H9 (cell line): ENCODE results near the gene ALOX12B. TPM values are rescaled to one million over a fixed set of nuclear protein-coding genes. Genes with fewer than 3 reads are reported as not detected.

ENCODE experiments used
- DNase-seq: peaks from one replicate; pipeline ENCODE4 v3.0.0-alpha.2; 2017
- H2AFZ ChIP-seq: one replicate; pipeline ENCODE4 v1.6.1; 2013; ENCODE audit warnings: mild to moderate bottlenecking, low read length, control low read depth, moderate library complexity
- H2AK5ac ChIP-seq: 2 replicates; pipeline ENCODE4 v1.6.1; 2013; ENCODE audit warnings: low read length, control low read depth, mixed read lengths; ENCODE audit not compliant: insufficient read length
- H2BK120ac ChIP-seq: one replicate; pipeline ENCODE4 v1.6.1; 2013; ENCODE audit warnings: low read depth, mild to moderate bottlenecking, low read length, control low read depth, inconsistent platforms; ENCODE audit not compliant: poor library complexity, severe bottlenecking
- H2BK12ac ChIP-seq: 2 replicates; pipeline ENCODE4 v1.6.1; 2013; ENCODE audit warnings: low read length, control low read depth, mixed read lengths, low read depth; ENCODE audit not compliant: insufficient read length
- H2BK15ac ChIP-seq: 2 replicates; pipeline ENCODE4 v1.6.1; 2013; ENCODE audit warnings: low read depth, low read length, control low read depth
- H2BK20ac ChIP-seq: one replicate; pipeline ENCODE4 v1.6.1; 2013; ENCODE audit warnings: low read depth, mild to moderate bottlenecking, low read length, control low read depth, inconsistent platforms; ENCODE audit not compliant: poor library complexity, severe bottlenecking
- H2BK5ac ChIP-seq: 2 replicates; pipeline ENCODE4 v1.6.1; 2013; ENCODE audit warnings: low read length, control low read depth, mixed read lengths; ENCODE audit not compliant: insufficient read length
- H3K14ac ChIP-seq: 2 replicates; pipeline ENCODE4 v1.6.1; 2013; ENCODE audit warnings: low read length, control low read depth; ENCODE audit not compliant: insufficient read depth
- H3K18ac ChIP-seq: 2 replicates; pipeline ENCODE4 v1.6.1; 2013; ENCODE audit warnings: low read depth, mild to moderate bottlenecking, mixed read lengths, low read length, control low read depth; ENCODE audit not compliant: insufficient read length
- H3K23ac ChIP-seq: 2 replicates; pipeline ENCODE4 v1.6.1; 2013; ENCODE audit warnings: low read length, control low read depth, mixed read lengths, low read depth; ENCODE audit not compliant: insufficient read length
- H3K23me2 ChIP-seq: 2 replicates; pipeline ENCODE4 v1.6.1; 2013; ENCODE audit warnings: low read depth, mild to moderate bottlenecking, mixed read lengths, low read length, control low read depth; ENCODE audit not compliant: insufficient read length, poor library complexity, severe bottlenecking
- H3K27ac ChIP-seq: 2 replicates; pipeline ENCODE4 v1.5.1; 2013; ENCODE audit warnings: low read length, control low read depth, mixed read lengths, low read depth; ENCODE audit not compliant: insufficient read length
- H3K27me3 ChIP-seq: 2 replicates; pipeline ENCODE4 v1.6.1; 2013; ENCODE audit warnings: low read length, control low read depth, inconsistent platforms; ENCODE audit not compliant: insufficient read depth
- H3K4ac ChIP-seq: 2 replicates; pipeline ENCODE4 v1.6.1; 2013; ENCODE audit warnings: low read depth, mild to moderate bottlenecking, control low read depth, inconsistent platforms, low read length, moderate library complexity
- H3K4me1 ChIP-seq: 2 replicates; pipeline ENCODE4 v1.6.1; 2013; ENCODE audit warnings: low read length, control low read depth, inconsistent platforms; ENCODE audit not compliant: insufficient read depth
- H3K4me2 ChIP-seq: 2 replicates; pipeline ENCODE4 v1.6.1; 2013; ENCODE audit warnings: low read length, control low read depth, mixed read lengths; ENCODE audit not compliant: insufficient read length, insufficient read depth
- H3K56ac ChIP-seq: 2 replicates; pipeline ENCODE4 v1.6.1; 2013; ENCODE audit warnings: low read depth, mild to moderate bottlenecking, mixed read lengths, low read length, control low read depth; ENCODE audit not compliant: insufficient read length
- H3K79me1 ChIP-seq: 2 replicates; pipeline ENCODE4 v1.6.1; 2013; ENCODE audit warnings: low read depth, mild to moderate bottlenecking, moderate library complexity, low read length, control low read depth, inconsistent platforms; ENCODE audit not compliant: insufficient read depth, poor library complexity, severe bottlenecking
- H3K79me2 ChIP-seq: 2 replicates; pipeline ENCODE4 v1.6.1; 2013; ENCODE audit warnings: low read length, control low read depth, inconsistent platforms; ENCODE audit not compliant: insufficient read depth
- H3K9ac ChIP-seq: 2 replicates; pipeline ENCODE4 v1.6.1; 2013; ENCODE audit warnings: low read length, control low read depth, mixed read lengths; ENCODE audit not compliant: insufficient read length; ENCODE audit errors: extremely low read depth
- H3K9me3 ChIP-seq: one replicate; pipeline ENCODE4 v1.6.1; 2013; ENCODE audit warnings: low read depth, low read length, inconsistent platforms; ENCODE audit not compliant: control insufficient read depth
- H3T11ph ChIP-seq: one replicate; pipeline ENCODE4 v1.6.1; 2013; ENCODE audit warnings: mild to moderate bottlenecking, low read length, control low read depth, inconsistent platforms
- H4K20me1 ChIP-seq: one replicate; pipeline ENCODE4 v1.6.1; 2013; ENCODE audit not compliant: control insufficient read depth, insufficient read length, insufficient read depth
- H4K5ac ChIP-seq: 2 replicates; pipeline ENCODE4 v1.6.1; 2013; ENCODE audit warnings: low read depth, mild to moderate bottlenecking, mixed read lengths, low read length, control low read depth; ENCODE audit not compliant: insufficient read length
- H4K8ac ChIP-seq: replicated peaks from 2 replicates; pipeline ENCODE4 v1.6.1; 2013; ENCODE audit warnings: low read length, control low read depth, mixed read lengths, low read depth; ENCODE audit not compliant: insufficient read length
- H4K91ac ChIP-seq: 2 replicates; pipeline ENCODE4 v1.6.1; 2013; ENCODE audit warnings: low read depth, mild to moderate bottlenecking, moderate library complexity, mixed read lengths, low read length, control low read depth; ENCODE audit not compliant: insufficient read length
- H3K27ac Mint-ChIP-seq, 3 experiments: 2 replicates in 2 of 3; 3 replicates in 1 of 3; pipeline ENCODE4 v1.8.0; 2020 to 2021; ENCODE audit warnings: mixed read lengths in 3 of 3, mild to moderate bottlenecking in 1 of 3, moderate library complexity in 1 of 3
- H3K27me3 Mint-ChIP-seq: 2 replicates; pipeline ENCODE4 v1.8.0; 2021; ENCODE audit warnings: low read depth, mild to moderate bottlenecking, moderate library complexity, mixed read lengths
- H3K36me3 Mint-ChIP-seq, 3 experiments: 2 replicates in 2 of 3; 3 replicates in 1 of 3; pipeline ENCODE4 v1.8.0; 2020 to 2021; ENCODE audit warnings: low read depth in 3 of 3, mixed read lengths in 3 of 3; ENCODE audit not compliant: insufficient read depth in 1 of 3
- H3K4me1 Mint-ChIP-seq, 2 experiments: 2 replicates each; pipeline ENCODE4 v1.8.0; 2020; ENCODE audit warnings: mixed read lengths in 2 of 2
- H3K4me3 Mint-ChIP-seq, 2 experiments: 2 replicates in 1 of 2; 3 replicates in 1 of 2; pipeline ENCODE4 v1.8.0; 2020 to 2021; ENCODE audit warnings: mild to moderate bottlenecking in 2 of 2, mixed read lengths in 2 of 2, moderate library complexity in 1 of 2
- H3K9me3 Mint-ChIP-seq, 2 experiments: 2 replicates in 1 of 2; 3 replicates in 1 of 2; pipeline ENCODE4 v1.8.0; 2020; ENCODE audit warnings: mild to moderate bottlenecking in 2 of 2, mixed read lengths in 2 of 2, moderate library complexity in 1 of 2
- WGBS: extraction: QIAGEN DNeasy Blood & Tissue Kit; methylation state at CpG from one replicate; pipeline ENCODE4 v1.1.7; 2013; ENCODE audit warnings: missing lambda C conversion rate, low lambda C conversion rate, mixed read lengths; ENCODE audit not compliant: insufficient read length; ENCODE audit errors: extremely low coverage; 5-methylcytosine and 5-hydroxymethylcytosine counted together
- total RNA-seq: library from RNA; stranded (reverse); gene quantifications from 2 replicates; pipeline ENCODE4 v1.2.1, GENCODE V29; 2021
- TF ChIP-seq, protein P1 (sequence below): fragments of 200-600 bp; sonication (generic); conservative IDR thresholded peaks from 3 replicates; pipeline ENCODE4 v1.8.0; 2021; ENCODE audit warnings: antibody characterized with exemption, mild to moderate bottlenecking

Gene ALOX12B
- total RNA-seq, 1 experiment from 2014 or later = 1.2 TPM

DNA sequence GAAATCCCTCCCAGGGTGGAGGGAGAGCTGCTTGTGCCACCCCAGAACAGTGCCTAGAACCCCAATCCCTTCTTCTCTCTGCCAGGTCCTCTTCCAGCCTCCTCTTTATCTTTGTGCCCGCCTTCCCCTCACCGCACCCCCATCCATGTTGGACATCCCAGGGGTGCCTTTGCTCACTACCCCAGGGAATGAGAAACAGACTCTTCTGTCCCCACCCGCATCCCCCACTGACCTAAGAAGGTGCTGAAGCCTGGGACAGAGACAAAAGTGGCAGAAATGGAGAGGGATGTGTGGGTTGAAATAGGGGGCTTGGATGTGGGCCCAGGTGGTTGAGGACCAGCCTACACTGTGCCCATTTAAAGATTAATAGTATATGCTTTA is 31.7 kb downstream of the ALOX12B start:
- Histone ChIP-seq H3K4me2 (no peak overlapping the region), H3K56ac (no peak overlapping the region), H3K79me1 (no peaks in the 10 kb centered on the region), H2AFZ (no peak overlapping the region), H3K14ac (no peak overlapping the region), H2BK5ac (no peak overlapping the region), H3K23ac (no peak overlapping the region), H3K27me3 (no peaks in the 10 kb centered on the region), H3K4ac (no peak overlapping the region), H3K79me2 (no peaks in the 10 kb centered on the region), H3K27ac (no peak overlapping the region), H4K5ac (no peak overlapping the region), H2BK12ac (no peak overlapping the region), H2BK20ac (no peak overlapping the region), H3T11ph (no peak overlapping the region), H4K91ac (no peak overlapping the region), H4K20me1 (no peaks in the 10 kb centered on the region), H4K8ac (no peak overlapping the region), H3K9ac (no peak overlapping the region), H3K4me1 (no peaks in the 10 kb centered on the region), H2BK120ac (no peak overlapping the region), H3K9me3 (no peaks in the 10 kb centered on the region), H2BK15ac (no peak overlapping the region), H3K23me2 (no peaks in the 10 kb centered on the region), H2AK5ac (no peak overlapping the region), H3K18ac (no peak overlapping the region)
- Mint-ChIP-seq H3K27me3 (peaks cover 51% of the 10 kb centered on the region), H3K4me1 (peaks cover 7 to 9% of the 10 kb centered on the region in 2 experiments; a peak in 3 of 4 replicates), H3K4me3 (no peak overlapping the region), H3K36me3 (no peaks in the 10 kb centered on the region), H3K9me3 (no peaks in the 10 kb centered on the region), H3K27ac (no peak overlapping the region)
- WGBS = no CpG with 5 or more reads among the region's 3 CpGs
- TF ChIP-seq, protein P1, sequence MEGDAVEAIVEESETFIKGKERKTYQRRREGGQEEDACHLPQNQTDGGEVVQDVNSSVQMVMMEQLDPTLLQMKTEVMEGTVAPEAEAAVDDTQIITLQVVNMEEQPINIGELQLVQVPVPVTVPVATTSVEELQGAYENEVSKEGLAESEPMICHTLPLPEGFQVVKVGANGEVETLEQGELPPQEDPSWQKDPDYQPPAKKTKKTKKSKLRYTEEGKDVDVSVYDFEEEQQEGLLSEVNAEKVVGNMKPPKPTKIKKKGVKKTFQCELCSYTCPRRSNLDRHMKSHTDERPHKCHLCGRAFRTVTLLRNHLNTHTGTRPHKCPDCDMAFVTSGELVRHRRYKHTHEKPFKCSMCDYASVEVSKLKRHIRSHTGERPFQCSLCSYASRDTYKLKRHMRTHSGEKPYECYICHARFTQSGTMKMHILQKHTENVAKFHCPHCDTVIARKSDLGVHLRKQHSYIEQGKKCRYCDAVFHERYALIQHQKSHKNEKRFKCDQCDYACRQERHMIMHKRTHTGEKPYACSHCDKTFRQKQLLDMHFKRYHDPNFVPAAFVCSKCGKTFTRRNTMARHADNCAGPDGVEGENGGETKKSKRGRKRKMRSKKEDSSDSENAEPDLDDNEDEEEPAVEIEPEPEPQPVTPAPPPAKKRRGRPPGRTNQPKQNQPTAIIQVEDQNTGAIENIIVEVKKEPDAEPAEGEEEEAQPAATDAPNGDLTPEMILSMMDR = no peak
- DNase-seq = no peak
